Stimulated activated CD4-positive, alpha-beta T cell treated with anti-CD3 and anti-CD28 coated beads, Interleukin-4, amount 100 ng/mL, for 48 hours (primary cell): ENCODE data around the gene CYP11A1.

Experiments
- DNase-seq, 2 donors: peaks; one replicate each; pipeline ENCODE4 v3.0.0-alpha.2; 2020; ENCODE audit warnings: low read depth in 2 of 2

CYP11A1 gene

DNA sequence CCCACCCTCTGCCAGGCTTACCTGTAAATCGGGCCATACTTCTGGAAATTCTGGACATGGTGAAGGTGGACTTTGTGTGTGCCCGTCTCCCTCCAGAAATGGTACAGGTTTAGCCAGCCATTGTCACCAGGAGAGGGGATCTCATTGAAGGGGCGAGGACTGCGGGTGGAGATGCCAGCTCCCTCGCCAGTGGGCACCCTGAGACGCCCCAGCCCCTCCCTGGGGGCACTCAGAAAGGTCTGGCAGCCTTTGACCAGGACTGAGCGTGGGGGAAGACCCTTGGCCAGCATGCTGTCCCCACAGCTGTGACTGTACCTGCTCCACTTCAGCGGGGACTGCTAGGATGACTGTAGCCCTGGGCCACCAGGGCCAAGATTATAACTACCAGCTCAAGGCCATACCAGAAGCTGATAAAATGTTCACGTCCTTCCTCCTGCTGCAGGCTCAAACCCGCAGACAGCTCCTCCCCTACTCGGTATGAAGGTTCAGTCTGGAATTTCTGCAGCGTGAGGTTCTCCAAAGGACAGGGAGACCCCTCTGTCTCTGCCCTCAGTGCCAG is at the start of gene CYP11A1:
CYP11A1 (minus strand) TSS at position 351 of the 559 bp plus-strand sequence; CDS start at position 290, 61 bp downstream.
- no peak for DNase-seq

DNA sequence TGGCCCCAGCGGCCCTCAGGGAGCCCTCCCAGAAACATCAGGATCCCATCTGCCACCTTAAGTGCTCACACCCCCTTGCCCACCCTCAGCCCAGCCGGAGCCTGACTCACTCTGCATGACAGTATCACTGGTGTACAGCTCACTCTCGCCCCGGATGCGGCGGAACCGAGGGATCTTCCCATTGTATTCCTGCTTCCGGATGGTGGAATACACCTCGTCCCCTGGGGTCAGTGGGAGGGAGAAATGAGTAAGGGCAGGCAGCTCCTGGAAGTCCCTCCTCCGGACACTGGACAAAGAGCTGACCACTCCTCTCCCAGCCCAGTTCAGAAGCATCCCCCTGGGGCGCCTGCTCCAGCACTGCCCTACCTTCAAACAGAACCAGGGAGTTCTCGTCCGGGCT is 49.8 kb upstream of the CYP11A1 start:
- no peak for DNase-seq

DNA sequence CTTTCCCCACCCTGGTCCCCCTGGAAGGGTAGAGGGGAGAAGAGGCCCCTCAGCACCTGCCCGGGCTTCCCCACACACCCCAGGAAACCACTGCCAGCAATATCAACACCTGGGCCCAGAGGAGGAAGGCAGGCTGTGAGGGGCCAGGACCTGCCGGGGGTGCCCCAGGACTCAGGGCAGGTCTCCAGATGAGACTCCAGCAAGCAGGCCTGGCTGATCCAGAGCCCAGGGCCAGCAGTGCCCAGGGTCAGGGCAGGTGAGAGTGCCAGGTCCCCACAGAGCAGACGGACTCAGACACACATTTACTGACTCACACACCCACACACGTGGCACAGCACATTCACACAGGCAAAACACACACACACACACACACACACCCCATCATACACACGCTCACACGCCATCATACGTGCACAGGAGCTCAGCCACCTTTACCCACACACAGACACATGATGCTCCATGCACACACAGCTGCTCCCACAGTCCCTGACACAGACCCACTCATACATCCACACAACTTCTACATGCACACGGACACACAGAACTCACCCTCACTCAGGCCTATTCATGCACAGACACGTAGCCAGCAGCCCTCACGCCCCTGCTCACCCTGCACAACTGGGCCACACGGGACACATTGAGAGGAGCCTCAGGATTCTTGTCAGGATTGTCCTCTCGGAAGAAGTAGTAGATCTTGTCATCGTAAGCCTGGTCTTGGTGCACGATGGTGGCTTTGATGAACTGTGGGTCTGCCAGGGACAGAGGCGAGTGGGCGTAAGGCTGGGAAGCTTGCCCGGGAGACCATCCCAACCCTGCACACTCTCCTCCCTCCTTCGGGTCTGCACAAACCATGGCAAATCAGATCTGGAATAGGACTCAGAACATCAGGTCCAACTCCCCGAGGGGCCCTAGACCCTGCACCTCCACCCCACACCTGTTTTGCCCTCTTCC is 48.8 kb upstream of the CYP11A1 start:
- DNase-seq, result no peak

DNA sequence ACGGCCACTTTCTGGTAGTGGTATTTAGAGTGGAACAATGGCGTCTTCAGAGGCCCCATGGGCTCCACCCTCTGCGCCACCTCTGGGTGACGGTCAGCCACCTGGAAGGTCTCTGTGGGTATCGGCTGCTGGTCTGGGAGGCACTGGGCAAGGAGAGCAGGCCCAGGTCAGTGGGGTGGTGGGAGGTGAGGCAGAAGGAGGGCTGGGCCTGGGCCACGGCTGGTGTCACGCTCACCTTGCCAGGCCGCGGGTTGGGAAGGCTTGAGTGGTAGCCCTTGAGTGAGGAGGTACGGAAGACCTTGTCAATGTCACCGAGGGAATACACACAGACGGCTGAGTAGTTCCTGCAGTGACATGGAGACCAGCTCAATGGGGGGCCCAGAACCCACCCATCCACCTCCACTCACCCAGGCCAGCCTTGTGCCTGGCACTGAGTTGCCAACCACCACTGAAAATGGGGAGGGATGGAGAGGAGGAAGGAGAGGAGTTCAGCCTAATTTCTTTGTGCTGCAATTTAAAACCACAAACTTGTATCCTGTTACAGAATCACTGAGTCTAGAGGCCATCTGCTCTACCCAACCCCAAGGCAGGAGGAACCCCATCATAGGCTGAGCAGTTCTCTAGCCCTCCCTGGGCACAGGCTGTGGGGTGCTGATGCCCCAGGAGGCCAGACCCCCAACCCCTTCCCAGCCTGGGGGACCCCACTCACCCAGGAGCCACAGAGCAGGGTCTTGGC is 47.3 kb upstream of the CYP11A1 start:
- no peak for DNase-seq

DNA sequence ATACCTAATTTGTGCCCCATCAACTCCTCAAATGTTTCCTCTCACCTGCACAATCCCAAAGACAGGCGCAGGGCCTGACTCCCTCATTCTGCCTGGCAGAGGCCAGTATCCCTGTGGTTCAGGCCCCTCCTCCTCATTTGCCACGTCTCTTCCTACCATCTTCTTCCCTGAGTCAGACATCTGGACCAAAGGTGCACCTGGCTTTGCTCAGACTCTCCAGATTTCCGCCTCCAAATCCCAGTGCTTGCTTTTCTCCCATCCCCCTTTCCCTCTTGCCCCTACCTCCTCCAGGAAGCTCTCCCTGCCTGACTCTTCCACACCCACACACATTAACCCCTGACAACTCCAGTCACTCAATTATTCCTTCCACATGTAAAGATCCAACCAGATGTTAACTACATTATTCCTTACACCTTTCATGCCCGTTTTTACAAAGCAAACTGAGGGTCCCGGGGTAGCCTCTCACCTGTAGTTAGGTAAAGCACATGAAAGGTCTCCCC is 46.7 kb upstream of the CYP11A1 start:
- no peak for DNase-seq

DNA sequence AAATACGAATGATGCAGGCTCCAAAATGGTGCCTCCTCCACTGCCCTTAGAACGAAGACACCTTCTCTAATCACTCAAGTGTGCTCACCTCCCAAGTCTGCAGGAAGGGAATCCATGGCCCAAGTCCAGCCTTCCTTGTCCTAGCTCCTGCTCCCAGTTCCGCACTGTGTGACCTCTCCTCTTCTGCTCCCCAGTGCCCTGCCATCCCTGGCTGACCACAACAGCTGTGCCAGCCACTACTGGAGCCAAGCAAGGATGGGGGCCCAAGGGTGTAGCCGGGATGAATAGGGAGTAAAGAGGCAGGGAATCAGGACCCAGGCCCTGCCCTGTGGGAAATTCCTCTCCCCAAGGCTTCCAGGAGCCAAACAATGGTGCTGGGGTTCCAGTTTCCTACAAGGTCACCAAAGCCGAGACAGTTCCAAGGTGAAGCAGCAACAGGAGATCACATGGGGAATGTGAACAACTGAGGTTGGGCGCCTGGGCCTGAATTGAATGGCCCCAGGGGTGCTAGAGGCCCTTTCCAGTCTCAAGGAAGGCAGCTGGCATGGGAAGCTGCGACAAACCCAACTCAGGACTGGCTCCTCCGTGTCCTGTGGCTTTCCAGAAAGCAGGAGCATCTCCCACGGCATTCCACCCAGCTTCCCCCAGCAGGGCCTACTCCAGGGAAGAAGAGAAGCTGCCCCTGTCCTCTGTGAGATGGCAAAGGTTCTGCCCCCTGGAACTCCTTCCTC is 46.1 kb upstream of the CYP11A1 start:
- DNase-seq, result no peak

DNA sequence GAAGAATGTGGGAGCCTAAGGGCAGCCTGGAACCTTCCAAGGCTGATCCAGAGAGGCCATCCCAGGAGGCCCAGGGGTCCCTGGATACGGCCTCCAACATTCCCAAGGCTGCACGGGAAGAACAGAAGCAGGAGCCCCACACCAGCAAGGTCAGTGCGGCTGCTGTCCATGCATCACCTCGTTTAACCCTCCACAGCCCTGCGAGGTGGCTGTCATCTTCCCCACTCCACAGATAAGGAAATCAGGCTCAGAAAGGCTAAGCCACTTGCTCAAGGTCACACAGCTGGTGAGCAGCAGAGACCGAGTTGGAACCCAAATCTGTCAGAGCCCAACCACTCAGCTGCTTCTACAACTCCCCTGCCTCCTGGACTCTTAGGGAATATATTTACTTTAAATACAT is 44.7 kb upstream of the CYP11A1 start:
- no peak for DNase-seq

DNA sequence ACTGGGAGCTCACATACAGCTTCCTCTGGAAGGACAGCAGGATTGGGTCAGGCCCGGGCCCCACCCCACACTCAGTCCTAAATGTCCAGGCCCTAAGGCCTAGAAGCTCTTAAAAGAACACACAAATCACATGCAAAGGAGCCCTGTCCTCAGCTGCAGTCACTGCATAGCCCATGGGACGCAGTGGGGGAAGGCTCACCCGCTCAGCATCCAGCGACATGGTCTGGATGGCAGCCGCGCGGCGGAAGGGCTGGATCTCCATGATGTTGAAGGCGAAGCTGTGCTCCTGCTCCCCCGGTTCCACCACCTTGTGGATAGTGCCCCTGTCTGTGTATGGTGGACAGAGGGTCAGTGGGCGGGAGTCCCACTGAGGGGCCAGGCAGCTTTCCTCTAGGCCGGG is 44.2 kb upstream of the CYP11A1 start:
- no peak for DNase-seq

DNA sequence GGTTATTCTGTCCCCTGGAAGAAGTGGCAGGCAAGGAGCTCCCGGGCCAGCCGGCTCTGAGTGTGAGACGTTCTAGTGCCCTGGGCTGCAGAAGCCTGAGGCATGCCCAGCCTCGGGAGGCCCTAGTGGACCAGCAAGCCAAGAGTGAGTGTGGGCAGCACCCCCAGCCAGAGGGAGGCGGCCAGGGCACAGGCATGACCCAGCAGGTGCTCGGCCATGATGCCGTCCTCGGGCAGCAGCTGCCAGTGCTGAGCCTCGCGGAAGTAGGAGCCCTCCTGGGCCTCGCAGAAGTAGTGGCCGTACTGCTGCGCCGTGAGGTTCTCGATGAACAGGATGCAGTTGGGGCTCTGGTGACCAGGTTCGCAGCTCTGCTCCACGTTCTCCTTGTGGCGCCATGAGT is 43.1 kb upstream of the CYP11A1 start:
- DNase-seq, result no peak

DNA sequence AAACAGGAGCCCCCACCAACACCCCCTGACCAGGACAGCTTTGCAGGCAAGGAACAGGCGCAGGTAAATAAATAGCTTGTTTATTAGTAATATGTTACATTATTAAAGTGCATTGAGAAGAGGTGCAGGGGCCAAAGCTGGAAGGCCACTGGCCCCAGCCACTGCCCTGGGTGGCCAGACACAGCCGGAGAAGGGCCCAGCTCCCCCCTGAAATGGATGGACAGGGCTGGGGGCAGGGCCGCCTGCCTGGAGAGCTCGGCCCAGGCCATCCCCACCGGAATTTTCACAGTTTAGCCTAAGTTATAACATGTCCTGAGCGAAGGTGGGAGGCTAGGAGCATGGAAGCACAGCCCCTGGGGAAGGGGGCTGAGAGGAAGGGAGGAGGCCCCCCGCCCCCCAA is 41.8 kb upstream of the CYP11A1 start:
- DNase-seq, result no peak

DNA sequence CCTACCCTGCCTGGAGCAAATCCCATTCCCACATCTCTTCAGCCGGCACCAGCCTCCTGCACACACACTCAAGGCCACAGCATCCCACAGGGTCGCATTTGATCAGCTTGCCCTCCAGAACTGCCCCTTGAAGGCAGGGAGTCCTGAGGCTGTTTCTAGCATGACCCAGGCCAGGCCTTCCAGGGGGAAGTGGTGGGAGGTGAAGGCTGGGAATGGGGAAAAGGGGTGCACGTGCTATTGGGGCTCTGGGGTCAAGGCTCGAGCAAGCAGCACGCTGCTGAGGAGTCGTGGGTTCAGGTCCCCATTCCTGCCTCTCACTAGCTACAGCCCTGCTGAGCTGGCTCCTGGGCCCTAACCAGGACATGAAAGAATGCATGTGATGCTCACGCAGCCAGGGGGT is 41.4 kb upstream of the CYP11A1 start:
- no peak for DNase-seq

DNA sequence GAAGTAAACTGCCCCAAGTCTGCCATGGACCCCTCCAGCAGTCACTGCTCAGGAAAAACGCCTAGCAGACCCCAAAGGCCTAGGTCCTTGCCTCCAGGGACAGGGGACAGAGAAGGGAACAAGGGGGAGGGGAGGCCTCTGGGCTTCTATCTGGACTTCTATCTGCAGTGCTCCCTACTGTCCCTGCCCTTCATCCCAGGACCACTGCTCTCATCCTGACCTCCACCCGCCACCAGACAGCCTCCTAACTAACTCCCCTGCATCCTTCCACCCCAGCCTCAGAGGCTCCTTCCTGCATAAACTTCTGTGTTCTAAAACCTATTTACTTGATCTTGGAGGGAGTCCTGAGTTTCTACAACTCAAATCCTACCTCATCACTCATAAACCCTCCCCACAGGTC is 40.9 kb upstream of the CYP11A1 start:
- no peak for DNase-seq

DNA sequence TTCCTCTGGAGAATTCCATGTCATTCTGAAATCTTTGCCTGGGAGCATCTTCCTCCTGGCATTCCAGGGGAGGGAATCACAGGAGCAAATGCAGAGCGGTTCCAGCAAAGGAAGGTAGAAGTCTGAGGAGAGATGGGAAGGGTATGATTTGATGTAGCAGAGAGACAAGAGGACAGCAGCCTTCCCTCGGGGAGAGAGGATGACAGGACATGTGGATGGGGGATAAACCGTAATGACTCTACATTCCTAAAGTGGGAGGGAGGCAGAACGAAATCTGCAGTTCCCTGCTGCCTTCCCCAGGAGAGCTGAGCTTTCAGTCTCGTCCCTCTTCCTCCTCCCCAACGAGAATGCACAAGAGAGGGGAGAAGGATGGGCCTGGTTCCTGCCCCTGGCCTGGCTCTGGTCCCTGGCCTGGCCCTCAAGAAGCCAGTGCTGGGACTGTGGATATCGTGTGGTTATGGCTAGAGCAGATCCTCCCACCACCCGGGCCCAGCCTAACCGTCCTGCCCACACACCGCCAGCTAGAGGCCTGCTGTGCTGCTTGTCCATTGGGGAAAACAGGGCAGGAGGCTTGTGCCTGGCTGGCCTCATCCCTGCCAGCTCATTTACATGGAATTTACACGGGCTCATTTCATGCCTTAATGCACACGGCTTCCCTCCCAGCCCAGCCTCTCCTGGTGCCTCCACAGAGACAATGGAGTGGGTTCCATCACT is 39.7 kb upstream of the CYP11A1 start:
- DNase-seq, result no peak

DNA sequence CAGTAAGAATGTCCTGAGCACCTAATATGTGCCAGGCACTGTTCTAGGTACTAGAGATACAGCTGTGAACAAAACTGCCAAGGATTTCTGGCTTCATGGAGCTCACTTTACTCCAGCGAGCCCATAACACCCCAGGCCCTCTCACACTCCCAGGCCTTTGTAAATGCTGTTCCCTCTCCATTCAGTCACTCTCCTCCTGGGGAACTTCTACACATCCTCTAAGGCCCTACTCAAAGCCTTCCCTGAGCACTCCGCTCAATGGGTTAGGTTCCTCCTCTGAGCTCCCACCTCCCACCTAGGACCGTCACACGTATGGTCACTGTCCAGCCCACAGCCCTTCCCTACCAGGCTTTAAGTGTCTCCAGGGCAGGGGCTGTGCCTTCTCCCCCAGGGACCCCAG is 39.1 kb upstream of the CYP11A1 start:
- no peak for DNase-seq

DNA sequence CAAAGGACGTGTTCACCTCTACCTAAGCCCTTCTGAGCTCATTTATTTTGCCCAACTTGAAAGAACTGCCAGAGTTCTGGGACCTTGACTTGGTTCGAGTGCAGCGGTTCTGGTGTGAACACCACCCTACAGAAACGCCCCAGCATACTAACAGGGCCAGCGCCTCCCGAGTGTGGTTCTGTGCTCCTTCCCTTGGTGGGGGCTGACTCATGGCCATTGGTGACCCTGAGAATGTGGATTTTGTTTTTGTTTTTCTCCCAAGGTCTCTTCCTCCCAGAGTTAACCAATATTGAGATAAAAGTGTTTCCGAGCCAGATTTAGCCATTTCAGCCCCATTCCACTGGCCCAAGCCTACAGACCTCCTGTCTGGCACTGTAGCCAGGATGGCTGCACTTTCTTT is 38.4 kb upstream of the CYP11A1 start:
- DNase-seq, result no peak

DNA sequence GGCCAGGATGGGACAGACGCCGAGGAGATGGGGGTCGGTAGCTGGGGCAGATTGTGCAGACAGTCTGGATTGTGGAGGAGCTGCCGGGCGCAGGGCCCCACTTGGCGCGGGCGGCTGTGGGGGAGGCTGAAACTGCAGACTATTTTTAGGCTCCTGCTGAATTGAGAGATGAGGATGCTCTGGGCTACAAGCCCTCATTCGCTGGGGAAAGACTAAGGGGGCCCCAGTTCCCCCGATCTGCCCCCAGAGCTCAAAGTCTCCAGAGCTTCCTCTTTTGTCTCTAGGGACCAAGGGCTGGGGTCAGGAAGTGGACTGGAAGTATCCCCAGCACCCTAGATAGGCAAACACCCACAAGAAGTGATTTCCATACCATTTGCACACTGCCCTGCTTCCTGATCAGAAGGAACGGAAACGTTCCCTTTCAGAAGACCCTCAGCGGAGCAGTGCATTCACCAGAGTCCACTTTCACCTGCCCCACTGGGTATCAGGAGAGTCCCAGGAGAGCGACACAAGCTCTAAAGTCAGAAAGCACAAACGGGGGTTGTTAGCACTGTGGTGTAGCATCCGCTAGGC is 36.6 kb upstream of the CYP11A1 start:
- no peak for DNase-seq

DNA sequence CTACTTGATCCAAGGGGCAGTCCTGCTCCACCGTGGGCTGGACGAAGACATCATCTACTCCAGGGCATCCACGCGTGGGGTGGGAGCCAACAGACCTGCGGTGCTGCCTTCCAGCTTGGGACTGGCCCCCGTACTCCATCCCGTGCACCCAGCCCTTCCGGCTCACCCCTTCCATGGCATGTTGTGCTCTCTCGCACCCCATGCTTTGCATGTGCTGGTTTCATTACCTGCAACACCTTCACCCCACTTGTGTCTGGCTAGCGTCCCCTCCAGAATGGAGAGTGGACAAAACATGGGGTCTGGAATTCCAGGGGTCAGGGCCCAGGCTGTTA is 36.1 kb upstream of the CYP11A1 start:
- DNase-seq, result no peak

DNA sequence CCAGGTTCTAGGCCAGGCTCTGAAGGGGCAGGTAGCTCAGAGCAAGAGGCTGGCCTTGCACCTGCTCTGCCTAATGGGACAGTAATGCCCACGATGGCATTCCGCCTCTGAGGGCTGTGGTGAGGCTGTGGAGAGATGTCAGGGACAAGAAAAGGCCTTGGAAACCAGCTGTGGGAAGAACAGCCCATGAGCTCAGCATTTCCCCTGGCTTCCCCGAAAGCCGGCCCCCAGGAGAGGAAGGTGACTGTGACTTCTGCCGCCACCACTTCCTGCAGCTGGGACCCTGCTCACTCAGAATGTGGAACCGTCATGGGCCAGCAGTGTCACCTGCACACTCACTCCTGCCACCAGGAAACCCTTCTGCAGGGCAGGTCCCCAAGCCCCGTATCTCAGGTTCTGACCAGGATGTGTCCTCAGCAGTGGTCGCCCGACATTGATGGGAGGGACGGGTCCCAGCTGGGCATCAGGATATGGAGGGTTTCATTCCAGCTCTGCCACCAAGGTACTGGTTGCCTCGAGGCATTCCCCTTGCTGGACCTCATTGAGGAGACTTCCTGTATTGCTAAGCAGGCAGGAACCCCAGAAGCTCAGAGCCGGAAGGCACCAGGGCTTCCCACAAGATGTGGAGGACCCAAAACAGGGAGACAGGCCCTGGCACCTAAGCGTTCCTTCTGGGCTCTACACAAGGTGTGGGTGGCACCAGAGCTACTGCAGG is 35.6 kb upstream of the CYP11A1 start:
- peak; percentile 75 to 83 for DNase-seq

DNA sequence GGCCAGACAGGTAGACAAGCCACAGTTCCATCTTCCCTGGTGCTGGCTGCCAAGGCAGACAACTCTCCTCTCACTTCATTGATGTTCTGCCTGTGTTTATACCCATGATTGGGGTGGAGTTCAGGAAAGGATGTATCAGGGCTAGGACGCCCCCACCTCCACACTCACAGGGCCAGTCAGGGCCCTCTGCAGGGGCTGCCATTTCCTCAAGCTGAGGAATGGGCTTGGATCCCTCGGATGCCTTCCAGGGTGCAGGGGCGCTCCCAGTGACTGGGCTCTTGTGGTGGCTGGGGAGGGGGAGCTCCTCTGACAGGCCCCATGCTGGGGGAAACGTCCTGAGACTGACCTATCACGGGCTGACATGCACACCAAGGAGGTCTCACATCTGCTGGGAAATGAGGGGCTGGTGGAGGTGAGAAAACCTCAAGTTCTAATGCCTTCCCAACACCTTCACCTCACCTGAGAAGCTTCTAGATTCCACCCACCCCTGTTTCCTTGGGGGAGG is 34.9 kb upstream of the CYP11A1 start:
- no peak for DNase-seq
